HCT116 (cell line): ENCODE measurements around the gene CALCOCO2. TPM values are rescaled to one million over a fixed set of nuclear protein-coding genes. Genes with fewer than 3 reads are reported as not detected.

Experiments used
- ATAC-seq: fragments of 200-7000 bp; cut with Tn5 transposase; 2 replicates; pipeline ENCODE4 v1.9.1; 2020; ENCODE audit warnings: mild to moderate bottlenecking, moderate library complexity
- BruUV-seq: library from RNA; stranded (reverse); fragments of 400-500 nt; replicated peaks from 2 replicates; lab custom pipeline; 2021; lab: Mats Ljungman, UMichigan
- CTCF ChIA-PET: fragments of 300-600 bp; sonication (Branson Sonifier 250); formaldehyde crosslinking; loops from one replicate; lab custom pipeline; 2021; ENCODE audit warnings: antibody characterized with exemption; lab: Charles Lee
- POLR2A ChIA-PET: fragments of 300-600, 350-600 bp; sonication (Branson Sonifier 250); formaldehyde crosslinking; loops from one replicate; lab custom pipeline; 2021; ENCODE audit warnings: antibody characterized with exemption; lab: Charles Lee
- RAD21 ChIA-PET, 2 experiments: fragments of 300-600 bp; sonication (Branson Sonifier 250); formaldehyde crosslinking; loops; one replicate each; lab custom pipeline; 2023; ENCODE audit warnings: low total read pairs in 2 of 2; ENCODE audit not compliant: uncharacterized antibody in 2 of 2, unreplicated experiment in 2 of 2, low non-redundant PET in 1 of 2; lab: Charles Lee
- DNase-seq: peaks from one replicate; pipeline ENCODE4 v3.0.0-alpha.2; 2010; ENCODE audit warnings: low read depth, low spot score
- H2AFZ ChIP-seq: fragments of 200-600 bp; shearing (Covaris generic), sonication (generic); 2 replicates; pipeline ENCODE4 v1.6.1; 2017; ENCODE audit warnings: low read depth, mixed run types, mixed read lengths, antibody characterized with exemption, low read length; ENCODE audit not compliant: poor library complexity, severe bottlenecking
- H3K27ac ChIP-seq: 2 replicates; pipeline ENCODE4 v1.5.1; 2012; ENCODE audit warnings: low read depth, low read length
- H3K27me3 ChIP-seq: fragments of 200-600 bp; sonication (generic); 2 replicates; pipeline ENCODE4 v1.6.1; 2016; ENCODE audit warnings: mixed run types, low read length, mixed read lengths; ENCODE audit not compliant: insufficient read depth
- H3K36me3 ChIP-seq, 2 experiments: fragments of 200-500 bp in 1 of 2; fragments of 200-600 bp in 1 of 2; sonication (Bioruptor generic) in 1 of 2; sonication (generic) in 1 of 2; 2 replicates each; pipeline versions ENCODE4 v1.5.1 to v1.6.1; 2014 to 2016; ENCODE audit warnings: low read length in 2 of 2, inconsistent platforms in 1 of 2, mixed read lengths in 1 of 2, mixed run types in 1 of 2; ENCODE audit not compliant: insufficient read depth in 2 of 2, control insufficient read depth in 1 of 2
- H3K4me1 ChIP-seq, 2 experiments: fragments of 200-600 bp in 1 of 2; sonication (generic) in 1 of 2; 2 replicates each; pipeline versions ENCODE4 v1.5.1 to v1.6.1; 2012 to 2017; ENCODE audit warnings: low read length in 2 of 2, inconsistent platforms in 1 of 2, mild to moderate bottlenecking in 1 of 2, mixed read lengths in 1 of 2, mixed run types in 1 of 2, moderate library complexity in 1 of 2; ENCODE audit not compliant: insufficient read depth in 2 of 2, control insufficient read depth in 1 of 2
- H3K4me2 ChIP-seq: fragments of 200-600 bp; sonication (generic); 2 replicates; pipeline ENCODE4 v1.6.1; 2017; ENCODE audit warnings: mixed run types, low read length, mixed read lengths
- H3K4me3 ChIP-seq, 2 experiments: fragments of 200-600 bp in 1 of 2; sonication (generic) in 1 of 2; replicated peaks in 1 of 2; 2 replicates each; pipeline ENCODE4 v1.5.1; 2011 to 2016; ENCODE audit warnings: low read length in 2 of 2, control low read depth in 1 of 2, low read depth in 1 of 2, mild to moderate bottlenecking in 1 of 2, mixed read lengths in 1 of 2, mixed run types in 1 of 2
- H3K79me2 ChIP-seq: fragments of 200-600 bp; sonication (generic); 2 replicates; pipeline ENCODE4 v1.6.1; 2017; ENCODE audit warnings: mild to moderate bottlenecking, mixed run types, low read length, moderate library complexity, mixed read lengths; ENCODE audit not compliant: insufficient read depth
- H3K9ac ChIP-seq: fragments of 200-600 bp; sonication (generic); 2 replicates; pipeline ENCODE4 v1.6.1; 2016; ENCODE audit warnings: low read length, mixed read lengths
- H3K9me2 ChIP-seq: fragments of 200-600 bp; sonication (generic), shearing (Covaris generic); 2 replicates; pipeline ENCODE4 v1.6.1; 2017; ENCODE audit warnings: mixed run types, mild to moderate bottlenecking, moderate library complexity; ENCODE audit not compliant: insufficient read depth
- H3K9me3 ChIP-seq, 2 experiments: fragments of 200-500 bp in 1 of 2; fragments of 200-600 bp in 1 of 2; sonication (Bioruptor generic) in 1 of 2; sonication (generic) in 1 of 2; 2 replicates each; pipeline ENCODE4 v1.6.1; 2014 to 2017; ENCODE audit warnings: low read length in 2 of 2, mixed read lengths in 2 of 2, inconsistent platforms in 1 of 2, low read depth in 1 of 2, mild to moderate bottlenecking in 1 of 2, mixed run types in 1 of 2, moderate library complexity in 1 of 2; ENCODE audit not compliant: control insufficient read depth in 1 of 2, insufficient read depth in 1 of 2
- H4K20me1 ChIP-seq: fragments of 200-600 bp; sonication (generic), shearing (Covaris generic); 2 replicates; pipeline ENCODE4 v1.6.1; 2017; ENCODE audit warnings: mixed run types, mild to moderate bottlenecking, moderate library complexity; ENCODE audit not compliant: insufficient read depth
- CEBPB ChIP-seq: IDR thresholded peaks from 2 replicates; pipeline ENCODE4 v1.6.1; 2012; ENCODE audit warnings: low read depth
- EZH2 ChIP-seq: fragments of 200-600 bp; sonication (generic); IDR thresholded peaks from 2 replicates; pipeline ENCODE4 v1.6.1; 2017; ENCODE audit warnings: antibody characterized with exemption, mixed run types
- POLR2AphosphoS5 ChIP-seq: IDR thresholded peaks from 2 replicates; pipeline ENCODE4 v1.6.1; 2011; ENCODE audit warnings: mild to moderate bottlenecking, low read depth, low read length, moderate library complexity
- SIN3A ChIP-seq: IDR thresholded peaks from 2 replicates; pipeline ENCODE4 v1.6.1; 2012; ENCODE audit warnings: low read depth
- SP1 ChIP-seq: IDR thresholded peaks from 2 replicates; pipeline ENCODE4 v1.6.1; 2012; ENCODE audit warnings: low read depth
- SRF ChIP-seq: IDR thresholded peaks from 2 replicates; pipeline ENCODE4 v1.6.1; 2012; ENCODE audit warnings: low read depth
- TCF7L2 ChIP-seq: IDR thresholded peaks from 2 replicates; pipeline ENCODE4 v1.7.0; 2011; ENCODE audit warnings: borderline replicate concordance, inconsistent platforms; ENCODE audit not compliant: insufficient read depth, insufficient read length; ENCODE audit errors: extremely low read depth
- intact Hi-C: fragments of 100-400 bp; cut with micrococcal nuclease; formaldehyde crosslinking; loops from 2 replicates; pipeline ENCODE4 v1.10.0; 2022
- total RNA-seq: library from RNA; stranded (reverse); gene quantifications from one replicate; pipeline ENCODE4 v1.2.1, GENCODE V29; 2021; ENCODE audit not compliant: unreplicated experiment

CALCOCO2 gene
- total RNA-seq, 1 experiment from 2014 or later: 151 TPM

- H4K20me1 ChIP-seq: no peaks in the 10 kb centered on the region
- no peak overlapping the region for H3K27ac ChIP-seq
- DNase-seq: no peak
- no peaks in the 10 kb centered on the region for H3K9me2 ChIP-seq
- no peak overlapping the region for H3K4me3 ChIP-seq
- no peak overlapping the region for H3K9ac ChIP-seq
- H3K4me1 ChIP-seq: peaks cover 5 to 25% of the 10 kb centered on the region in 2 experiments
- no TSS peak for BruUV-seq
- no peaks in the 10 kb centered on the region for H3K36me3 ChIP-seq
- TF ChIP-seq CEBPB (no peak), SRF (no peak), SP1 (no peak), TCF7L2 (no peak), POLR2AphosphoS5 (no peak), SIN3A (no peak), EZH2 (no peak)
- POLR2A ChIA-PET: interaction anchor here (0.8 to 2.2 kb wide), 3 partner anchors 14 to 112 kb away, joined by 3 to 8 read pairs (median 7); partner anchors contain the start of gene HOXB13
- intact Hi-C loops: loop anchor here (1.0 to 10.0 kb wide), 6 partner anchors 66 to 766 kb away; no protein-coding TSS in a partner anchor
- H3K27me3 ChIP-seq: no peaks in the 10 kb centered on the region
- CTCF ChIA-PET: interaction anchor here (0.7 to 5.6 kb wide), 24 partner anchors 8 to 119 kb away, joined by 3 to 97 read pairs (median 4); partner anchors contain the start of genes HOXB13, PRAC2 and TTLL6
- RAD21 ChIA-PET: interaction anchor here (1.0 to 2.1 kb wide), 7 partner anchors 62 to 112 kb away, joined by 4 to 16 read pairs (median 11); partner anchors contain the start of genes HOXB13 (in 1 of the 2) and PRAC2 (in 1 of the 2)
- H3K9me3 ChIP-seq: no peaks in the 10 kb centered on the region
- H3K79me2 ChIP-seq: no peaks in the 10 kb centered on the region
- H3K4me2 ChIP-seq: no peak overlapping the region
- ATAC-seq: peak; percentile 63
- peak overlapping the region; percentile 59 for H2AFZ ChIP-seq
These were observed 40.2 kb upstream of the CALCOCO2 start for GRCh38 chr17:48790607-48791127.
